ENCODE results near the gene C19orf12.

- TF ChIP-seq CTCF (IDR thresholded peaks at IDR 0.05; ENCODE audit: extremely low read depth in 1 of 2, insufficient read depth in 1 of 2, low read depth in 1 of 2, low read length in 2 of 2) (no peak), POLR2AphosphoS5 (IDR thresholded peaks at IDR 0.05; ENCODE audit: insufficient read depth, low read depth, low read length) (no peak), EZH2 (IDR thresholded peaks at IDR 0.05; ENCODE audit: borderline replicate concordance, low read depth, low read length, severe bottlenecking) (no peak), POLR2A (IDR thresholded peaks at IDR 0.05; ENCODE audit: low read depth, low read length) (no peak), JUN (IDR thresholded peaks at IDR 0.05; ENCODE audit: borderline replicate concordance, insufficient read depth, insufficient read length, low read depth) (no peak), MAX (IDR thresholded peaks at IDR 0.05; ENCODE audit: insufficient read depth, insufficient read length) (no peak), FOS (IDR thresholded peaks at IDR 0.05; ENCODE audit: borderline replicate concordance, insufficient read depth, low read length) (no peak), GATA2 (IDR thresholded peaks at IDR 0.05; ENCODE audit: insufficient read depth, insufficient read length, low read depth, low read length) (no peak), MYC (IDR thresholded peaks at IDR 0.05; ENCODE audit: low read depth, low read length) (no peak)
Observed at GRCh38 chr19:29685326-29685725, 29.7 kb downstream of the C19orf12 start.
